ENCODE results near the gene SNU13. TPM values are rescaled to one million over a fixed set of nuclear protein-coding genes. Genes with fewer than 3 reads are reported as not detected.

The SNU13 gene
- total RNA-seq = 59.3 and 86.3 TPM in 2 replicates

GRCh38 chr22:41688365-41689211 is at the start of gene SNU13:
SNU13 (minus strand) TSS chr22:41688867; CDS start chr22:41688796, 71 bp downstream.

GRCh38 chr22:41699264-41700107 is 10.8 kb upstream of the SNU13 start, which contains the start of gene MEI1:
MEI1 (plus strand) TSS chr22:41699503; CDS start chr22:41699539, 36 bp downstream.

Other genes starting within 250 kb of the SNU13 start
- gene TOB2, start 242.1 kb downstream of the SNU13 start, total RNA-seq = 12.2 and 12.5 TPM in 2 replicates
- gene PHF5A, start 220.2 kb downstream of the SNU13 start, total RNA-seq = 51.9 and 53.2 TPM in 2 replicates
- 65.3 and 81.6 TPM in 2 replicates for gene ACO2, start 219.8 kb downstream of the SNU13 start, total RNA-seq
- 24.9 and 27.0 TPM in 2 replicates for gene POLR3H, start 144.4 kb downstream of the SNU13 start, total RNA-seq
- gene CSDC2, start 127.9 kb downstream of the SNU13 start, total RNA-seq = 2.5 and 4.7 TPM in 2 replicates
- gene PMM1, start 99.0 kb downstream of the SNU13 start, total RNA-seq = 16.2 and 23.6 TPM in 2 replicates
- 10.4 and 11.1 TPM in 2 replicates for gene DESI1, start 67.8 kb downstream of the SNU13 start, total RNA-seq
- gene XRCC6, start 67.6 kb downstream of the SNU13 start, total RNA-seq = 338 and 357 TPM in 2 replicates
- 1.2 TPM in 2 replicates for gene MEI1, start 10.6 kb upstream of the SNU13 start, total RNA-seq
- gene CCDC134, start 111.8 kb upstream of the SNU13 start, total RNA-seq = 6.0 and 8.2 TPM in 2 replicates
- gene SREBF2, start 144.2 kb upstream of the SNU13 start, total RNA-seq = 41.9 and 54.3 TPM in 2 replicates
- not detected in 2 replicates for gene SHISA8, start 226.2 kb upstream of the SNU13 start, total RNA-seq
- under 0.01 and 0.06 TPM in 2 replicates for gene TNFRSF13C, start 237.9 kb upstream of the SNU13 start, total RNA-seq

All from aortic smooth muscle cell (primary cell).